HG02571 (cell line): ENCODE data around the gene GBF1.

Experiments
- ATAC-seq: cut with Tn5 transposase; IDR thresholded peaks from one replicate; pipeline ENCODE4 v1.9.1; 2021; ENCODE audit warnings: mild to moderate bottlenecking, moderate library complexity; ENCODE audit not compliant: unreplicated experiment

The GBF1 gene

DNA sequence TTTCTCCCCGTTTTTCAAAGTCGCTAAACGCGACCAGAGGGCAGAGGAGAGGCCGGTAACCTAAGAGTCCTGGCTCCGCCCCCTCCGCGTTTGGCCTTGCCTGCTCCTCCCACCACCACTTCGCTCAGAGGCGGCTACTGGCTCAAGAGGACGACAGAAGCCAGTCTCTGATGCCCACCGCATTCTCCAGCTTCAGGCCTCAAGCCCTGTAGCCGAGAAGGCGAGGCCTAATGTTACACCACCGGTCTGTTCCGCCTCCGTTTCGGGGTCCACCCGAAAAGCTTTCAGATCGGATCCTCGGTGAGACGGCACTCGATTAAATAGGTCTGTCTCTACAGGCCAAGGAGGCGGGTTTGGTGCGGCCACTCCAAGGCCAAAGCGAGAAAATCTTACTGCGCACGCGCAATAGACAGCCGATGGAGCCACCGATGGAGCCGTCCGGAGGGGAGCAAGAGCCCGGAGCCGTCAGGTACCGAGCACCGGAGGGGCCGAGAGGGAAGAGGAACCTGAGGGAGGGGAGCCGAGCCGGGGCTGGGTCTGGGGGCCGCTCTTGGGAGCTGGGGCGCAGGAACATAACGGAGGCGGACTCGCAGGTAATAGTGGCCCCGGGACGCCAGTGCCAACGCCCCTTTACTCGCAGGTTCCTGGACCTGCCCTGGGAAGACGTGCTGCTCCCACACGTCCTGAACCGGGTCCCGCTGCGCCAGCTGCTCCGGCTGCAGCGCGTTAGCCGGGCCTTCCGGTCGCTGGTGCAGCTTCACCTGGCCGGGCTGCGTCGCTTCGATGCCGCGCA lies 175.6 kb downstream of the GBF1 start, which contains the start of gene FBXL15:
TSS of gene FBXL15 (plus strand) at position 123 of the 793 bp plus-strand sequence. CDS start at position 417, 294 bp downstream.
- ATAC-seq, result peak; percentile 72

DNA sequence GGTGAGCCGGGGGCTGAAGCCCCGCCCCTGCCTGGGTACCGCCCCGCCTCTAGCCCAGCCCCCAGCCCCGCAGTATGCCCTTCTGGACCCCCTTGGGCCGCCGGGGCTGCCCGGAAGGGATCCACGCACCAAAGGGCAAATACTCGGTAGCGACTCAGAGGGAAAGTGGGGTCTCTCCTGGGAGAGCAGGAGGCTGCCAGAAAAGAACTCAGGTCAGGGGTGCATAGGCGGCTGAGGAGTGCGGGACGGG lies 176.1 kb downstream of the GBF1 start:
- ATAC-seq, result no peak

DNA sequence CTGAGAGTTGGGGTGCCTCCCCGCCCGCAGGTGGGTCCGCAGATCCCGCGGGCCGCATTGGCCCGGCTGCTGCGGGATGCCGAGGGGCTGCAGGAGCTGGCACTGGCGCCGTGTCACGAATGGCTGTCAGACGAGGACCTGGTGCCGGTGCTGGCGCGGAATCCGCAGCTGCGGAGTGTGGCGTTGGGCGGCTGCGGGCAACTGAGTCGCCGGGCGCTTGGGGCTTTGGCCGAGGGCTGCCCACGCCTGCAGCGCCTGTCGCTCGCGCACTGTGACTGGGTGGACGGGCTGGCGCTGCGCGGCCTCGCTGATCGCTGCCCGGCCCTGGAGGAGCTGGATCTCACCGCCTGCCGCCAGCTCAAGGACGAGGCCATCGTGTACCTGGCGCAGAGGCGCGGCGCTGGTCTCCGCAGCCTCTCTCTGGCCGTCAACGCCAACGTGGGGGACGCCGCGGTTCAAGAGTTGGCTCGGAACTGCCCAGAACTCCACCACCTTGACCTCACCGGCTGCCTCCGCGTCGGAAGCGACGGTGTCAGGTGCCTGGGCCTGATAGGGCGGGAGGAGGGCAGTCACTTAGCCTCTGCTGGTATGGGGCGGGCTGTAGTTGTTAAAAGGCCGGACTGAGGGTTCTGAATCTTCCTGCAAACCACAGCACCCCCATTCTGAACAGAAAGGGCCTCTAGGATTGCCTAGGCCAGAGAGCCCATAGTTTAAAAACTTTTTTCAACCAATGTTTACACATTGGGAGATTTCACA lies 176.6 kb downstream of the GBF1 start:
- no peak for ATAC-seq

DNA sequence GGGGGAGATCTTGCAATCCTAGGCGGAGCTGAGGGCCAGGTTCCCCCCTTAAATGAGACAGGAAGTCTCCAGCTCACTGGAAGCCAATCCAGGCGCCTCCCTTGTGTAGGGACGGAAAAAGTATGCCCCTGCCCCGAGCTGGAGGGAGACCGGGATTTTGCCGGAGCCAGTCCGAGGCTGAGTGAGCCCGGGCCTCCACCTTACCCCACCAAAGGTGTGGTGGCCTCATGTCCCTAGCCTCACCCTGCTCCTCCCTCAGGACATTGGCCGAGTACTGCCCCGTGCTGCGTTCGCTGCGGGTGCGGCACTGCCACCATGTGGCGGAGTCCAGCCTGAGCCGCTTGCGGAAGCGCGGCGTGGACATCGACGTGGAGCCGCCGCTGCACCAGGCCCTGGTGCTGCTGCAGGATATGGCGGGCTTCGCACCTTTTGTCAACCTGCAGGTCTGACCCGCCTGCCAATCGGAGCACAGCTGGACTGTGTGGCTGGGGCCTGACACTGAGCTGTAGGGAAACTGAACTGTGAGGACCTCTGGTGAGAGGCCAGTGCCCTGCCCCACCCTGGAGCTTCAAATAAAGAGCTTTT lies 177.3 kb downstream of the GBF1 start:
- no peak for ATAC-seq

DNA sequence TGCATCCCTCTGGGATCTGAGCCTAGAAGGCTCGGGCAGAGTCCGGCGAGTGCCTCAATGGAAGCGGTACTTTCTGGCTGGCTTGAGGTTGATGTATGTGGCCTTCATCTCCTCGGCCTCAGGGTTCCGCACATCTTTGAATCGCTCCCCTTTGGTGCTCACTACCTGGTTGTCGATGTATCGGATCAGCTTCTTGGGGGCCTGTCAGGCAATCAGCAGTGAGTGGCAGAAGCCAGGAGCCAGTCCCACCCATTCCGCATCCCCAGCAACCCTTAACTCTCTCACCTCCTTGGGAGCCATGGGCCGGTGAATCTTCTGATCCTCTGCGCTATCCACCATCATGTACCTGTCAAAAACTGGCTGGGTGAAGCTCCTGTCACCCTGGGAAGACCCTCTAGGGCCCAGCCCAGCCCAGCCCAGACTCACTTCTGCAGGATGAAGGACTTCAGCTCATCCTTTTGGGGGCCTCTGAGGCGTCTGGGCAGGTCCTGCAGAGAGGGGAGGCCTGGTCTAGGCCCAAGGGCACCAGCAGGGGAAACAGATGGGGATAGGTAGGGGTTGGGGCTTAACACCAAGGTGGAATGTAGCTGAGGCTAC lies 178.1 kb downstream of the GBF1 start:
- no peak for ATAC-seq

DNA sequence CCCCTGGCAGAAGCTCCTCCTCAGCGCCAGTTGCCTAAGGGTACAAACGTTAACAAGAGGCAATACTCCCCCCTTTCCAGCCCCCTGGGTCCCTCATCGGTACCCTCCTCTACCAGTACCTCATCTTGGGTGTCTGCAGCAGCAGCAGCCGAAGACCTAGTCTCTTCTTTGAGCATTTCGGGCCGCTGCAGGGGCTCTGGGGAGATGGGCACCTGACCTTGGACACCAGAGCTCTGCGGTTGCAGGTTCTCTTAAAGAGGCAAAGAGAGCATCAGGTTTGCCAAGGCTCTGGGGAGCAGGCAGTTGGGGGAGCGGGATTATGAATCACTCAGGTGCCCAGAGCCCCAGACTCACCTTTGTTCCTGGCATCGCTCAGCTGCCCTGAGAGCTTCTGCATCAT lies 178.8 kb downstream of the GBF1 start:
- ATAC-seq, result no peak

DNA sequence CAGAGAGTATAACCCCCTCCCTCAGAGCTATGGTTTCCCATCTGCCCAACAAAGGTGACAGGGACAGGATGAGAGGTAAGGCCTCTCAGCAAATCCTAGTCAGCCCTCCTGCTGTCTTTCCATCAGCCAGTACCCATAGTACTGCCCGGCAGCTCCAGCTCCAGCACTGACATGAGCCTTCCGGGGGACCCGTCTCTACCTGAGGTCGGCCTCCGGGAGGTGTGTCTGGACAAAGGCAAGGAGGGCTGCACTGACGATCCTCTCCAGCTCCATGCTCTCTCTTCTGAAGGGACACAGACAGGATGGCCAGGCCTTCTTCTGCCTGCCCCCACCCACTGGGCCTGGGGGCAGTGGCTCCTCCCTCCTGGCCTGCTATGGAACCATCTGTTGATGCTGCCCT lies 179.6 kb downstream of the GBF1 start:
- ATAC-seq, result no peak

DNA sequence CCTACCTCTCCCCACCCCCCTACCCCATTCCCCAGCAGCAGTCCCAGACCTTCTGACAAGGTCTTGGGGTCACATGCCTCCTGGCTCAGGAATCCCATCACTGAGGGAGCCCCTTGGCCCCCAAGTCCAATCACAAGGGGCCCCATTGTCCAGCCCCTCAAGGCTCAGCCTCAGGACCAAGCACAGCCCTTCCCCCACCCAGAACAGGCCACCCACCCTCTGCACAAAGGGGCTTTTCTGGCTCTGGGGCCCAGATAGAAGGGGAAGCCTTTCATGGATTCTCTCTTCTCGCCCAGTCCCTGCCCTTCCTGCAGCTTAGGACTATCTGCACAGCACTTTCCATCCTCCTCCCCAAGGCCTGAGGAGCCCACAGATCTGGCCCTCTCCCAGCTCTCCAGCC lies 180.1 kb downstream of the GBF1 start:
- ATAC-seq, result no peak

DNA sequence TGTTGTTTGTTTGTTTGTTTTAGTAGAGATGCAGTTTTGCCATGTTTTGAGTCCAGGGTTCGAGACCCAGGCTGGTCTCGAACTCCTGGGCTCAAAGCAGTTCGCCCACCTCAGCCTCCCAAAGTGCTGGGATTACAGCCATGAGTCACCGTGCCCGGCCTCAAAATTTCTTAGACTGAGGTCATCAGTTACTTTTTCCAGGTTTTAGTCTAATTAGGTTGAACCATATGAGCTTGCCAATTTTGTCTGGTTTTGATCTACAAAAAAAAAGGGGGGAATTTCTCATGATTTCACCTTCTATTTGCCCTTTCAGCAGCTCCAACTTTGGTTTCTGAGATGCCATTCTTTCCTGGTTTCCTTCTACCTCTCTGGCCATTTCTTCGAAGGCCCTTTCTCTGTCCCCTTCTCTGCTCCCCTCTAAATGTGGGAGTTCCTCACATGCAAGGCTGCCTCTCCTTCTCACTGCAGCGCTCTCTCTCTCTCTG lies 181.5 kb downstream of the GBF1 start:
- no peak for ATAC-seq

DNA sequence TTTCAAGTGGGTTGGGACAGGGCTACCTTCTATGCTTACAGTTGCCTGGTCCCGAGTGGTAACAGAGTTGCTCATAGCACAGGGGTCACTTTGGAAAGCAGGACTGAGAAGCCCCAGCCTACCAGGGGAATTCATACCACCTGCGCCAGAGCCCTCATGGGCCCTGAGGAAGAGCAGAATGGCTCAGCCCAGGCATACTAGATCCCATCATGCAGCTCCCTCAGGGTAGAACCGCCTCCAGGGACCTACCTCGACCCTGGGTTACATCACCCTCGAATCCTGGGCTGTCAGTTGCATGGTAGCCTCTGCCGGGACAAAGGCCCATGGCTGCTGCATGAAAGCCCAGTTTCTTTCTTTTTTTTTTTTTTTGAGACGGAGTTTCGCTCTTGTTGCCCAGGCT lies 184.1 kb downstream of the GBF1 start:
- no peak for ATAC-seq

DNA sequence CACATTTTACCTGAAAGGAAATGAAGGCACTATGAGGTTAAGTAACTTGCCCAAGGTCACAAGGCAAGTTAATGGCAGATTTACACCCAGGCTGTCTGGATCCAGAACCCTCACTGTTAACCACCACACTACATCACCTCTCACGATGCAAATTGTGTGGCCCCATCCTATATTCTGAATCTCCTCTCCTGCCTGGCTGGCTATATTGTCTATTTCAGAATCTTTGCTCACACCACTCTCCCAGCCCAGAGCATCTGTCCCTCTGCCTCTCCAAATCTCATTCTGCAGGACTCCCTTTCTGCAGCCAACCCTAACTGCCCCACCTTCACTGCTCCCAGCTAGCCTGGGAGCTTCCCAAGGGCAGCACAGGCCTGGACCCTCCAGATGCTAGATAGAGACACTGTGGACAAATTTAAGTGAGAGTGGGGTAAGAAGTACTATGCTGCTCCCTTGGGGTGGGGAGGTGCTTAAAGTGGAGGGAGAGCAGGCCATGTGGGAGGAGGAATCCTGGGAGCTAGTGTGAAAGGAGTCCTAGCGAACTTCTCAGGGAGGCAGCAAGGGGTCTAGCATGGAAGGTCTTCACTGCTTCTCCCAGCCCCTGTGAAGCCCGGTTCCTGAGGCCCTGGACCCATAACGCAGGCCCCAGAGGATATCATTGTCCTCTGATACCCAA lies 186.3 kb downstream of the GBF1 start:
- ATAC-seq, result no peak
